ENCODE measurements around the gene ARPIN.
A peak's percentile ranks its signal among the peaks of the same experiment; 100 is the strongest.
"Not testable (repeated sequence)": the region's sequence is repeated elsewhere in the genome, so short reads cannot be mapped to it uniquely, and the experiment has no call there.

ARPIN gene

DNA sequence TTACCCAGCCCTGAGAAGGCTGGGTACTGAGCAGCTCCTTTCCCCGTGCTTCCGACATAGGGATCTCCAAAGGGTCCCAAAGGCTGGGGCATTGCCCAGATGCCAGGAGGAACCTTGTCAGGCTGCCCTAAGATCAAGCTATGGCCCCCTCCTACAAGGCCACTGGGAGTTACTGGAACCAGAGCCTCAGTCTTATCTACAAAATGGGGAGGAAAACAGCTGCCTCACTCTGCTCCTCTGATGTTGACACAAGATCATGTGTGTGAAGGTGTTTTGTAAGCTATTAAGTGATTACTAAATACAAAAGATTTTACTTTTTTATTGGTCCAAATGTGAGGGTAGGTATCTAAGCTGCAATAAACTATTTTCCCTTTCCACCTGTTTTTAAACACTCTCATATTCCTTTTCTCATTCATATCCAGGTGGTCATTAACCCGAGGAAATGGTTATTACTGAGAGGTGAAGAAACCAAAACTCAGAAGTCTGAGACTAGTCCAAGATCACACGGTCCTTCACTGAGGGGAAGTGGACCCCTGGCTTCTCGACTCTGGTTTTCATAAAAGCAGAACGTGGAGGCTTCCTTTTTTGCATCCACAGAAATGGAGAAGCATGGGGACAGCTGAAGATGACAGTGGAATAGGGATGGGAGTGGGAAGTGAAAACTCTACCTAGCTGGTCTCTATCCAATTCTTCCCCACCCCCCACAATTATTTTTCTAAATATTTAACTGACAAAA lies 1.7 kb downstream of the ARPIN start:
- no peak for DNase-seq (ENCODE audit: low read depth in 2 of 2)

DNA sequence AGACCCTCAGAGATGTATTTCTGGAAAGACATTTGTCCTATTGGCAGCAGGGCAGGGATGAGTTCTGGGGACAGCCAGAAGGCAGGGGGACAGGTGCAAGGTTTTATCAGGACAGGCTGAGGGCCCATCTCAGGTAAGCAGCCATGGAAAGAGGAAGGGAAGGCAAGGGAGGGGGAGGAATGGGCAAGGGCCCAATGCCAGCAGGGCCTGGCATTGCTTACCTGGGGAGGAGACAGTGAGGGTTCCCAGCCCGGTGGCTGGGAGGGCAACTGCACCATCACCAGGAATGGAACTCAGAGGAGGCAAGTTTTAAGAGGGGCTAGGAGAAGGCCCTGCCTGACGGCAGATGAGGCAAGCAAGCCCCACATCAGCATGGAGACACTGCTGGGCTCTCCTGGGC lies 3.1 kb downstream of the ARPIN start:
- no peak for DNase-seq (ENCODE audit: low read depth in 2 of 2)

DNA sequence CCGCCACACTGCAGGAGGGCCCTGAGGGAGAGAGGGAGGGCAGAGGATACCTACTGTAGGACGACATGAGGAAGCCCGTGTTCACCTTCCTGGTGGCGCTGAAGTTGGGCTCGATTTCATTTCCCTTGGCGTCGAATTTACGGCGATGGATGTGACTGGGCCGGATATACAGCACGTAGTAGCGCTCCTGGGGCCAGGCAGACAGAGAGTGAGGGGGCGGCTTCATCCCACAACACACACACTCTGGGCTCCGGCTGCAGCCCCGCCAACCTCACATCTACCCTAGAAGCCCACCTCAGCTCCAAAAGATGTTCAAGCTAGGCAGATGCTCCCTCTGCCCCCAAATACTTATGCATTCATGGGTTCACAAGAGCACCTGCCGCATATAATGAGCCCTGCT lies 4.5 kb downstream of the ARPIN start:
- DNase-seq (ENCODE audit: low read depth in 2 of 2), result no peak

GRCh38 chr15:89907289-89907688 lies 5.5 kb downstream of the ARPIN start:
- no peak for DNase-seq (ENCODE audit: low read depth in 2 of 2)

DNA sequence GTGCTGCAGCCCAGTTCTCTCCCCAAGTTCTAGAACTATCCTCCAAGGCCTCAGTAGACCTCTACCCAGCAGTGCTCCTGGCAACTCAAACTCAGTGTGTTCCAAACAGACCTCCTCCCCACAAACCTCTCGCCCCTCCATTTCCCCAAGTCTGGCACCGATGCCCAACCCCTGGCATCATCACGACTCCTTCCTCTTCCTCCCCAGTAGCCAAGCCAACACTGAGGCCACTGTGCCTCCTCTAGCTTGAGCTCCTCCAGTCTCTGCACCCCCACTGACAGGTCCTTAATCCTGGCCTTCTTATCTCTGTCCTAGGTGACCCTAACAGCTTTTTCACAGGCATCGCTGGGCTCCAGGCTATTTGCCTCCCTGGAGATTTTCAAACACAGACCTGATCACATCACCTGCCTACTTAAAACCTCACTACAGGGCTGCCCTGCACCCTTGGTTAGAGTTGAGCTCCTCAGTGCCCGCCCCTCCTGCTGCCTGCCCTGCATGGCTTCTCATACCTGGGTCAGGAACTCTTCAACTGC lies 6.8 kb downstream of the ARPIN start:
- no peak for DNase-seq (ENCODE audit: low read depth in 2 of 2)

GRCh38 chr15:89904519-89904918 lies 8.2 kb downstream of the ARPIN start:
- DNase-seq (ENCODE audit: low read depth in 2 of 2), result no peak

- no peak for DNase-seq (ENCODE audit: low read depth in 2 of 2)
These were observed 9.0 kb downstream of the ARPIN start for GRCh38 chr15:89903858-89904130.

GRCh38 chr15:89903015-89903857 lies 9.5 kb downstream of the ARPIN start:
- no peak for DNase-seq (ENCODE audit: low read depth in 2 of 2)

DNA sequence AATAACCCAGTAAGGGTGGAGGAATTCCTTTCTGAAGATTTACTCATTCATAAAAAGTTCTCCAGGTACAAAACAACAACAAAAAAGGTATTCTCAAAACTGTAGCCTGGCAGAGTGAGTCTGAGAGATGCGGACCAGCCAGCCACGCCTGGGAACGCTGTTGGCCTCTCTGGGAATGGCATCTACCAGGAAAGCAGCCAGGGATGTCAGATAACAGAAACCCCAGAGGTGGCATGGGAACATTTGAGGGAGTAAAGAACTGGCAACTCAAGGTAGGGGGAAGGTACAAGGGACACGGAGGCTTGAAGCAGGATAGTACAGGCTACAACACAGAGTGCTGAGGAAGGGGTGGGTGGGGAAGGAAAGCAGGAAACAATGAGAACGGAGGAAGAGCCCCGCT lies 11.9 kb downstream of the ARPIN start:
- no peak for DNase-seq (ENCODE audit: low read depth in 2 of 2)

GRCh38 chr15:89899951-89900567 lies 12.7 kb downstream of the ARPIN start:
- no peak for DNase-seq (ENCODE audit: low read depth in 2 of 2)

DNA sequence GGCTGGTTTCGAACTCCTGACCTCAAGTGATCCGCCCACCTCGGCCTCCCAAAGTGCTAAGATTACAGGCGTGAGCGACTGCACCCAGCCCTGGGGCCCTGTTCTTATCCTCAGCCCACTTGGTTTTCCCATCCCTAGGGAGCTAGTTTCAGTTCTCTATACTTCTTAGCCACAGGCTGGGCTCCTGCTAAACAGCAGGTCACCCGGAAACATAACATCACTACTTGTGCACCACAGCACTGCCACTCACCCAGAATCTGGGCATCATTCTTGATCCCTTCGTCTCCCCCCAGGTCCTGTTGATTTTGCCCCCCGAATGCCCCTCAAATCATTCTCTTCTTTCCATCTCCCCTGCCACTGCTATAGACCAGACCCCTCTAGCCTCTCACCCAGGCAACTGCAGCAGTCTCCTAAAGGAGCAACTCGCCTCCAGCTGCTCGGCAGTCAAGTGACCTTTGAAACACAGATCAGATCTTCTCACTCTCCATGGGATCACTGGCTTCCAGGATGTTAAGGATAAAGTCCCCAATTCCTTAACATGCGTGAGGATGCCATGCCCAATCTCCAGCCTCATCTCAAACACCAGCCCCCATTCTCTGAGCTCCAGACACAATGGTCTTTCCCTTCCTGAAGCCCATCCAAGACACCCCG lies 13.3 kb downstream of the ARPIN start:
- DNase-seq (ENCODE audit: low read depth in 2 of 2), result no peak

DNA sequence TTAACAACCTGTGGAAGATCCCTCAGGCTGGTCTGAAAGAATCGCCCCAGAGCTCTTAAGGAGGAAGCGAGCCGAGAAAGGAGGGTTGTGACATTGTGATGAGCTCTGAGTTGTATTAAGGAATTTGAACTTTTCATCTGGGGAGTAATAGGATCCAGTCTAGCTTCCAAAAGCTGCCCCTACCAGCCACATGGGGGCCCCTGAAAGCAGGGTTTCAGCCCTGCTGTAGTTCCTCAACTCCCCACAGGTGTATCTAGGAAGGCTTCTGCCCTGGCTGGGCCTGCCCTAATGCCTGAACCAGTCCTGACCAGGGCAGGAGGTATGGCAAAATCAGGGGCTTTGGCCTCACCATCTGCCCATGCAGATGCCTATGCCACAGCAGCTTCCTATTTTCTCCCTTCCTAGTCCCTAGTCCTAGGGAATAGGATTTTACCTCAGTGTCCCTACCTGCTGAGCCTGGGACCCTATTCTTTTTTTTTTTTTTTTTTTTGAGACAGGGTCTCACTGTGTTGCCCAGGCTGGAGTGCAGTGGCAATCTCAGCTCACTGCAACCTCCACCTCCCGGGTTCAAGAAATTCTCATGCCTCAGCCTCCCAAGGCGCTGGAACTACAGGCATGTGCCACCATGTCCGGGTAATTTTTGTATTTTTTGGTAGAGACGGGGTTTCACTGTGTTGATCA lies 14.0 kb downstream of the ARPIN start:
- no peak for DNase-seq (ENCODE audit: low read depth in 2 of 2)

DNA sequence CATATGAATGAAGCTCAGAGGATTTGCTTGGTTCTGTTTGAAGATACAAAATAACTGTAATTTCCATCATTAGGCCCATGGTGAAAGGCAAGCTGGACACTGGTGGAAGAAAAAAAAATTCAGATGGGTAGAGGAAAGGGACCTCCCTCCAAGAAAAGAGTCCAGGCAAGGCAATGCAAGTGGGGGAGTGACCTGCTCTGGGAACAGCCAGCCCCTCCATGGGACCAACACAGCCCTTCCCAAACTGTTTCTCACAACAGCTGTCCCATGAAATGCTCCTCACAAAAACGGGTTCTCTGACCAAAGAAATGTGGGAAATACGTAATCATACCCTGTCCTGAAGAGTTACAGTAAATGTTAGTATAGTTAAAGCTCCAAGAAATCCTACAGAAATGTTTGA lies 14.6 kb downstream of the ARPIN start:
- no peak for DNase-seq (ENCODE audit: low read depth in 2 of 2)

- DNase-seq (ENCODE audit: low read depth in 2 of 2), result peak; percentile 83
These were observed 18.9 kb downstream of the ARPIN start, which contains the start of gene AP3S2 for GRCh38 chr15:89893696-89894447. Gene AP3S2 (minus strand): TSS chr15:89893994. CDS start chr15:89893949, 45 bp downstream.

GRCh38 chr15:89893027-89893426 lies 19.7 kb downstream of the ARPIN start:
- no peak for DNase-seq (ENCODE audit: low read depth in 2 of 2)

DNA sequence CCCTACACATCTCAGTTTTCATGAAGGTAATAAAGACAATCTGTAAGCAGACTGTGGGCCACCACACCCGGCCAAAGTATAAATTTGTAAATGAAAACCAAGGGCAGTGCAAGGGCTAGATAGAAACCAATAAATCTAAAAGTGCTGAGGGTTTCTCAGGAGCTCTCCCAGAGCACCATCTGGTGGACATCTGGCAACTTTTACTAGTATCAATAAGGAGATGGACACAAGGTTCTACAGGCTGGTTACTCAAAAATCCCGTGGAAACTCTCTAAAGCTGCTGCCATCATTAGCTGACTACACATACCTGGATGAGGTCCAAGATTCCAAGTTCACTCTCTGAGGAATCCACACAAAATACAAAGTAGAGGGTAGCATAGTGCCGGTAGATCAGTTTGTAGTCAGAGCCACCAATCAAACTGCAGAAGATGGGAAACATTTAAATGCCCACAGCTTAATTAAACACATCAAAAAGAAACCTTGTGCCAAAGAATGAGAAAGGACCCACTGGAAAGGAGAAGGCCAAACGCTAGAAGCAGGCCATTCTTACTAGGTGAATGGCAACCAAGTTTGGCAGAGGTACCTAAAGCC lies 24.4 kb downstream of the ARPIN start:
- DNase-seq (ENCODE audit: low read depth in 2 of 2), result peak; percentile 63 to 69

DNA sequence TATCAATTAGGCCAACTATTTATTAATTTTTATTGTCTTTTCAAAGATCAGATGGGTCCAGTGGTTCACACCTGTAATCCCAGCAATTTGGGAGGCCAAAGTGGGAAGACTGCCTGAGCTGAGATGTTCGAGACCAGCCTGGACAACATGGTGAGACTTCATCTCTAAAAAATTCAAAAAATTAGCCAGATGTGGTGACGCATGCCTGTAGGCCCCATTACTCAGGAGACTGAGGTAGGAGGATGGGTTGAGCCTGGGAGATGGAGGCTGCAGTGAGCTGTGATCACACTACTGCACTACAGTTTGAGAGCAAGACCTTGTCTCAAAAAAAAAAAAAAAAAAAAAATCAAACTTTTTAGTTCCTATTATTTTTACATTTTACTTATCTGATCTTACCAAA lies 27.1 kb downstream of the ARPIN start:
- no peak for DNase-seq (ENCODE audit: low read depth in 2 of 2)

DNA sequence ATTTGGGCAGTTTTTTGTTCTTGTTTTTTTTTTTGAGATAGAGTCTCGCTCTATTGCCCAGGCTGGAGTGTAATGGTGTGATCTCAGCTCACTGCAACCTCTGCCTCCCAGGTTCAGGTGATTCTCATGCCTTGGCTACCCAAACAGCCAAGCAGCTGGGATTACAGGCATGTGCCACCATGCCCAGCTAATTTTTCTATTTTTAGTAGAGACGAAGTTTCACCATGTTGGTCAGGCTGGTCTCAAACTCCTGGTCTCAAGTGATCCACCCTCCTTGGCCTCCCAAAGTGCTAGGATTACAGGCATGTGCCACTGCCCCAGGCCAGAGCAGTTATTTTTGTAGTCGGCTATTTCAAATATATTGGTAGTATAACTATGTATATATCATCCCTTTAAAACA lies 27.6 kb downstream of the ARPIN start:
- not testable (repeated sequence) for DNase-seq (ENCODE audit: low read depth in 2 of 2)

- no peak for DNase-seq (ENCODE audit: low read depth in 2 of 2)
These were observed 29.2 kb downstream of the ARPIN start for GRCh38 chr15:89883518-89883917.

GRCh38 chr15:89880727-89881126 lies 32.0 kb downstream of the ARPIN start:
- no peak for DNase-seq (ENCODE audit: low read depth in 2 of 2)

Measured in fibroblast of skin of left quadriceps (primary cell).